Tibial nerve (tissue), 4 donors: ENCODE data around the gene MALRD1. TPM values are rescaled to one million over a fixed set of nuclear protein-coding genes. Genes with fewer than 3 reads are reported as not detected.

Experiments used
- DNase-seq, 2 donors: peaks; one replicate each; pipeline ENCODE4 v3.0.0-alpha.2; 2019; ENCODE audit warnings: low spot score in 2 of 2
- H3K27ac ChIP-seq, 4 donors: fragments of 200-600 bp; sonication (generic) in 3 of 4; one replicate each; pipeline ENCODE4 v1.5.1; 2017 to 2019; ENCODE audit warnings: mild to moderate bottlenecking in 1 of 4
- H3K27me3 ChIP-seq, 2 donors: fragments of 200-600 bp; sonication (generic) in 1 of 2; one replicate each; pipeline versions ENCODE4 v1.5.1 to v1.6.0; 2017 to 2019
- H3K36me3 ChIP-seq, 3 donors: fragments of 200-600 bp; sonication (generic); one replicate each; pipeline ENCODE4 v1.5.1; 2018 to 2019
- H3K4me1 ChIP-seq, 4 donors: fragments of 200-600 bp; sonication (generic) in 3 of 4; one replicate each; pipeline ENCODE4 v1.5.1; 2017 to 2019
- H3K4me3 ChIP-seq, 4 donors: fragments of 200-600 bp; sonication (generic) in 3 of 4; one replicate each; pipeline ENCODE4 v1.5.1; 2017 to 2019; ENCODE audit warnings: mild to moderate bottlenecking in 1 of 4, moderate library complexity in 1 of 4
- H3K9me3 ChIP-seq, 4 donors: fragments of 200-600 bp; sonication (generic) in 3 of 4; one replicate each; pipeline ENCODE4 v1.5.1; 2017 to 2019
- CTCF ChIP-seq, 5 experiments: fragments of 200-600 bp in 3 of 5; fragments of 450-650 bp in 2 of 5; sonication (generic) in 3 of 5; IDR thresholded peaks; one replicate each; pipeline ENCODE4 v1.5.1; 2016 to 2019; ENCODE audit warnings: antibody characterized with exemption in 5 of 5, mild to moderate bottlenecking in 3 of 5, moderate library complexity in 2 of 5
- EP300 ChIP-seq, 2 donors: sonication (generic); formaldehyde crosslinking; IDR thresholded peaks; one replicate each; pipeline ENCODE4 v1.6.1; 2017; ENCODE audit warnings: antibody characterized with exemption in 2 of 2, mild to moderate bottlenecking in 1 of 2
- POLR2A ChIP-seq, 2 donors: fragments of 450-650 bp; IDR thresholded peaks; one replicate each; pipeline ENCODE4 v1.6.1; 2017; ENCODE audit warnings: antibody characterized with exemption in 2 of 2, mild to moderate bottlenecking in 2 of 2, moderate library complexity in 2 of 2
- WGBS, 2 donors: methylation state at CpG; one replicate each; pipeline ENCODE4 v1.1.5; 2018; 5-methylcytosine and 5-hydroxymethylcytosine counted together
- total RNA-seq, 4 donors: library from RNA; depleted of rRNA; stranded (reverse); fragments of >200 nt; gene quantifications; one replicate each; pipeline ENCODE4 v1.1.0, GENCODE V29; 2016

Gene MALRD1
- 1 to 10 TPM in 3 of 4 donors, not detected in 1; 1.3 to 5.4 (median 3.6) TPM for total RNA-seq

GRCh38 chr10:19048489-19048888 is at the start of gene MALRD1:
Gene MALRD1 (plus strand): TSS chr10:19048801. CDS start chr10:19048939, 138 bp downstream.
- H3K4me3 ChIP-seq = no peak within 1 kb of the TSS
- no peak within 1 kb of the TSS for H3K27ac ChIP-seq
- DNase-seq = no peak
- no peaks in the 10 kb centered on the region for H3K4me1 ChIP-seq
- no peaks in the 10 kb centered on the region for H3K9me3 ChIP-seq
- no peaks in the 10 kb centered on the region for H3K27me3 ChIP-seq
- TF ChIP-seq POLR2A (IDR thresholded peaks at IDR 0.05) = no peak
- no peak for TF ChIP-seq EP300 (IDR thresholded peaks at IDR 0.05)
- no peaks in the 10 kb centered on the region for H3K36me3 ChIP-seq
- 81 to 83% methylated on average over 1 of the region's 1 CpG for WGBS, 2 donors

- Histone ChIP-seq H3K4me1 (no peaks in the 10 kb centered on the region), H3K4me3 (no peak overlapping the region), H3K27ac (no peak overlapping the region), H3K36me3 (no peaks in the 10 kb centered on the region), H3K27me3 (no peaks in the 10 kb centered on the region), H3K9me3 (no peaks in the 10 kb centered on the region)
- no peak for DNase-seq
- 7 to 26% methylated on average over 3 of the region's 3 CpGs for WGBS, 2 donors
- TF ChIP-seq EP300 (IDR thresholded peaks at IDR 0.05) (peak in 1 of 2 donors; percentile 31), CTCF (IDR thresholded peaks at IDR 0.05) (no peak), POLR2A (IDR thresholded peaks at IDR 0.05) (no peak)
These were observed 45.3 kb upstream of the MALRD1 start for GRCh38 chr10:19003341-19003740.

GRCh38 chr10:19012111-19012510 is 36.5 kb upstream of the MALRD1 start:
- no peaks in the 10 kb centered on the region for H3K4me1 ChIP-seq
- no peaks in the 10 kb centered on the region for H3K27me3 ChIP-seq
- H3K36me3 ChIP-seq = no peaks in the 10 kb centered on the region
- WGBS, 2 donors = 94 to 96% methylated on average over 2 of the region's 2 CpGs
- H3K4me3 ChIP-seq = no peak overlapping the region
- no peak overlapping the region for H3K27ac ChIP-seq
- TF ChIP-seq CTCF (IDR thresholded peaks at IDR 0.05) (no peak), POLR2A (IDR thresholded peaks at IDR 0.05) (no peak), EP300 (IDR thresholded peaks at IDR 0.05) (no peak)
- no peak for DNase-seq
- H3K9me3 ChIP-seq = no peaks in the 10 kb centered on the region

- Histone ChIP-seq H3K9me3 (no peaks in the 10 kb centered on the region), H3K4me1 (no peaks in the 10 kb centered on the region), H3K4me3 (no peak overlapping the region), H3K27me3 (no peaks in the 10 kb centered on the region), H3K36me3 (no peaks in the 10 kb centered on the region), H3K27ac (no peak overlapping the region)
- no peak for DNase-seq
- no peak for TF ChIP-seq EP300 (IDR thresholded peaks at IDR 0.05)
- no peak for TF ChIP-seq CTCF (IDR thresholded peaks at IDR 0.05)
- no peak for TF ChIP-seq POLR2A (IDR thresholded peaks at IDR 0.05)
These were observed 34.6 kb upstream of the MALRD1 start for GRCh38 chr10:19014034-19014433.

GRCh38 chr10:19014498-19014897 is 34.1 kb upstream of the MALRD1 start:
- Histone ChIP-seq H3K9me3 (no peaks in the 10 kb centered on the region), H3K4me3 (no peak overlapping the region), H3K36me3 (no peaks in the 10 kb centered on the region), H3K27me3 (no peaks in the 10 kb centered on the region), H3K27ac (no peak overlapping the region), H3K4me1 (no peaks in the 10 kb centered on the region)
- TF ChIP-seq CTCF (IDR thresholded peaks at IDR 0.05) = no peak
- no peak for TF ChIP-seq POLR2A (IDR thresholded peaks at IDR 0.05)
- no peak for TF ChIP-seq EP300 (IDR thresholded peaks at IDR 0.05)
- DNase-seq = no peak
